ENCODE data around the gene RPP30.

Gene RPP30

GRCh38 chr10:90871766-90872647 is at the start of gene RPP30:
TSS of gene RPP30 (plus strand) at chr10:90871974. CDS start at chr10:90871987, 13 bp downstream.
- Histone ChIP-seq H3K27me3 (ENCODE audit: low read depth, low read length) (no peaks in the 10 kb centered on the region), H3K27ac (ENCODE audit: low read length) (peak within 1 kb of the TSS; percentile 50), H3K9me3 (ENCODE audit: control insufficient read depth in 1 of 2, low read length in 2 of 2) (peaks cover 0 to 5% of the 10 kb centered on the region in 2 donors), H3K4me3 (ENCODE audit: low read depth in 1 of 2, low read length in 2 of 2) (peak within 1 kb of the TSS; percentile 85 to 90), H3K36me3 (ENCODE audit: control insufficient read depth in 1 of 2, insufficient read depth in 2 of 2, low read length in 2 of 2) (peaks cover 11 to 16% of the 10 kb centered on the region in 2 donors), H3K4me1 (ENCODE audit: control insufficient read depth in 1 of 2, insufficient read depth in 2 of 2, low read length in 2 of 2) (peaks cover 0 to 18% of the 10 kb centered on the region in 2 donors)

GRCh38 chr10:90822508-90822907 is 49.3 kb upstream of the RPP30 start:
- no peak overlapping the region for H3K27ac ChIP-seq (ENCODE audit: low read length)
- no peaks in the 10 kb centered on the region for H3K4me1 ChIP-seq (ENCODE audit: control insufficient read depth in 1 of 2, insufficient read depth in 2 of 2, low read length in 2 of 2)
- H3K27me3 ChIP-seq (ENCODE audit: low read depth, low read length) = no peaks in the 10 kb centered on the region
- H3K9me3 ChIP-seq (ENCODE audit: control insufficient read depth in 1 of 2, low read length in 2 of 2) = no peaks in the 10 kb centered on the region
- H3K4me3 ChIP-seq (ENCODE audit: low read depth in 1 of 2, low read length in 2 of 2) = no peak overlapping the region
- H3K36me3 ChIP-seq (ENCODE audit: control insufficient read depth in 1 of 2, insufficient read depth in 2 of 2, low read length in 2 of 2) = no peaks in the 10 kb centered on the region

GRCh38 chr10:90832111-90832510 is 39.7 kb upstream of the RPP30 start:
- no peak overlapping the region for H3K27ac ChIP-seq (ENCODE audit: low read length)
- H3K4me1 ChIP-seq (ENCODE audit: control insufficient read depth in 1 of 2, insufficient read depth in 2 of 2, low read length in 2 of 2) = no peaks in the 10 kb centered on the region

GRCh38 chr10:90834326-90834725 is 37.4 kb upstream of the RPP30 start:
- no peak overlapping the region for H3K4me3 ChIP-seq (ENCODE audit: low read depth in 1 of 2, low read length in 2 of 2)
- no peaks in the 10 kb centered on the region for H3K4me1 ChIP-seq (ENCODE audit: control insufficient read depth in 1 of 2, insufficient read depth in 2 of 2, low read length in 2 of 2)
- no peaks in the 10 kb centered on the region for H3K27me3 ChIP-seq (ENCODE audit: low read depth, low read length)
- no peaks in the 10 kb centered on the region for H3K36me3 ChIP-seq (ENCODE audit: control insufficient read depth in 1 of 2, insufficient read depth in 2 of 2, low read length in 2 of 2)
- H3K27ac ChIP-seq (ENCODE audit: low read length) = no peak overlapping the region
- H3K9me3 ChIP-seq (ENCODE audit: control insufficient read depth in 1 of 2, low read length in 2 of 2) = no peaks in the 10 kb centered on the region

More at GRCh38 chr10:90832111-90832510, 39.7 kb upstream of the RPP30 start:
- H3K9me3 ChIP-seq (ENCODE audit: control insufficient read depth in 1 of 2, low read length in 2 of 2) = no peaks in the 10 kb centered on the region
- no peaks in the 10 kb centered on the region for H3K27me3 ChIP-seq (ENCODE audit: low read depth, low read length)
- H3K36me3 ChIP-seq (ENCODE audit: control insufficient read depth in 1 of 2, insufficient read depth in 2 of 2, low read length in 2 of 2) = no peaks in the 10 kb centered on the region
- no peak overlapping the region for H3K4me3 ChIP-seq (ENCODE audit: low read depth in 1 of 2, low read length in 2 of 2)

GRCh38 chr10:90837486-90837885 is 34.3 kb upstream of the RPP30 start:
- no peaks in the 10 kb centered on the region for H3K4me1 ChIP-seq (ENCODE audit: control insufficient read depth in 1 of 2, insufficient read depth in 2 of 2, low read length in 2 of 2)
- no peak overlapping the region for H3K27ac ChIP-seq (ENCODE audit: low read length)
- H3K36me3 ChIP-seq (ENCODE audit: control insufficient read depth in 1 of 2, insufficient read depth in 2 of 2, low read length in 2 of 2) = no peaks in the 10 kb centered on the region
- no peak overlapping the region for H3K4me3 ChIP-seq (ENCODE audit: low read depth in 1 of 2, low read length in 2 of 2)
- no peaks in the 10 kb centered on the region for H3K9me3 ChIP-seq (ENCODE audit: control insufficient read depth in 1 of 2, low read length in 2 of 2)
- no peaks in the 10 kb centered on the region for H3K27me3 ChIP-seq (ENCODE audit: low read depth, low read length)

- Histone ChIP-seq H3K27me3 (ENCODE audit: low read depth, low read length) (no peaks in the 10 kb centered on the region), H3K9me3 (ENCODE audit: control insufficient read depth in 1 of 2, low read length in 2 of 2) (no peaks in the 10 kb centered on the region), H3K4me1 (ENCODE audit: control insufficient read depth in 1 of 2, insufficient read depth in 2 of 2, low read length in 2 of 2) (no peaks in the 10 kb centered on the region), H3K27ac (ENCODE audit: low read length) (no peak overlapping the region), H3K36me3 (ENCODE audit: control insufficient read depth in 1 of 2, insufficient read depth in 2 of 2, low read length in 2 of 2) (no peaks in the 10 kb centered on the region), H3K4me3 (ENCODE audit: low read depth in 1 of 2, low read length in 2 of 2) (no peak overlapping the region)
These were observed 29.0 kb upstream of the RPP30 start for GRCh38 chr10:90842725-90843124.

- no peak overlapping the region for H3K4me3 ChIP-seq (ENCODE audit: low read depth in 1 of 2, low read length in 2 of 2)
- no peak overlapping the region for H3K27ac ChIP-seq (ENCODE audit: low read length)
- H3K27me3 ChIP-seq (ENCODE audit: low read depth, low read length) = no peaks in the 10 kb centered on the region
These were observed 26.0 kb upstream of the RPP30 start for GRCh38 chr10:90845726-90846125.

GRCh38 chr10:90846746-90847145 is 25.0 kb upstream of the RPP30 start:
- H3K4me1 ChIP-seq (ENCODE audit: control insufficient read depth in 1 of 2, insufficient read depth in 2 of 2, low read length in 2 of 2) = no peaks in the 10 kb centered on the region
- H3K4me3 ChIP-seq (ENCODE audit: low read depth in 1 of 2, low read length in 2 of 2) = no peak overlapping the region
- peaks cover 8 to 11% of the 10 kb centered on the region in 2 donors for H3K9me3 ChIP-seq (ENCODE audit: control insufficient read depth in 1 of 2, low read length in 2 of 2)
- H3K27me3 ChIP-seq (ENCODE audit: low read depth, low read length) = no peaks in the 10 kb centered on the region
- H3K27ac ChIP-seq (ENCODE audit: low read length) = no peak overlapping the region
- H3K36me3 ChIP-seq (ENCODE audit: control insufficient read depth in 1 of 2, insufficient read depth in 2 of 2, low read length in 2 of 2) = no peaks in the 10 kb centered on the region

More at GRCh38 chr10:90845726-90846125, 26.0 kb upstream of the RPP30 start:
- Histone ChIP-seq H3K9me3 (ENCODE audit: control insufficient read depth in 1 of 2, low read length in 2 of 2) (peaks cover 4 to 11% of the 10 kb centered on the region in 2 donors), H3K4me1 (ENCODE audit: control insufficient read depth in 1 of 2, insufficient read depth in 2 of 2, low read length in 2 of 2) (no peaks in the 10 kb centered on the region), H3K36me3 (ENCODE audit: control insufficient read depth in 1 of 2, insufficient read depth in 2 of 2, low read length in 2 of 2) (no peaks in the 10 kb centered on the region)

GRCh38 chr10:90847436-90847835 is 24.3 kb upstream of the RPP30 start:
- Histone ChIP-seq H3K27me3 (ENCODE audit: low read depth, low read length) (no peaks in the 10 kb centered on the region), H3K27ac (ENCODE audit: low read length) (no peak overlapping the region), H3K36me3 (ENCODE audit: control insufficient read depth in 1 of 2, insufficient read depth in 2 of 2, low read length in 2 of 2) (no peaks in the 10 kb centered on the region), H3K9me3 (ENCODE audit: control insufficient read depth in 1 of 2, low read length in 2 of 2) (peaks cover 8 to 11% of the 10 kb centered on the region in 2 donors), H3K4me1 (ENCODE audit: control insufficient read depth in 1 of 2, insufficient read depth in 2 of 2, low read length in 2 of 2) (no peaks in the 10 kb centered on the region), H3K4me3 (ENCODE audit: low read depth in 1 of 2, low read length in 2 of 2) (no peak overlapping the region)

- Histone ChIP-seq H3K27ac (ENCODE audit: low read length) (no peak overlapping the region), H3K27me3 (ENCODE audit: low read depth, low read length) (peaks cover 2% of the 10 kb centered on the region)
These were observed 21.6 kb upstream of the RPP30 start for GRCh38 chr10:90849956-90850749.

GRCh38 chr10:90855126-90855525 is 16.6 kb upstream of the RPP30 start:
- peaks cover 18% of the 10 kb centered on the region for H3K27me3 ChIP-seq (ENCODE audit: low read depth, low read length)
- no peaks in the 10 kb centered on the region for H3K36me3 ChIP-seq (ENCODE audit: control insufficient read depth in 1 of 2, insufficient read depth in 2 of 2, low read length in 2 of 2)
- H3K4me1 ChIP-seq (ENCODE audit: control insufficient read depth in 1 of 2, insufficient read depth in 2 of 2, low read length in 2 of 2) = peaks cover 0 to 11% of the 10 kb centered on the region in 2 donors

More at GRCh38 chr10:90849956-90850749, 21.6 kb upstream of the RPP30 start:
- no peak overlapping the region for H3K4me3 ChIP-seq (ENCODE audit: low read depth in 1 of 2, low read length in 2 of 2)
- peaks cover 8 to 11% of the 10 kb centered on the region in 2 donors for H3K9me3 ChIP-seq (ENCODE audit: control insufficient read depth in 1 of 2, low read length in 2 of 2)
- no peaks in the 10 kb centered on the region for H3K36me3 ChIP-seq (ENCODE audit: control insufficient read depth in 1 of 2, insufficient read depth in 2 of 2, low read length in 2 of 2)
- H3K4me1 ChIP-seq (ENCODE audit: control insufficient read depth in 1 of 2, insufficient read depth in 2 of 2, low read length in 2 of 2) = no peaks in the 10 kb centered on the region

More at GRCh38 chr10:90855126-90855525, 16.6 kb upstream of the RPP30 start:
- Histone ChIP-seq H3K9me3 (ENCODE audit: control insufficient read depth in 1 of 2, low read length in 2 of 2) (peaks cover 6% of the 10 kb centered on the region in 2 donors), H3K27ac (ENCODE audit: low read length) (no peak overlapping the region), H3K4me3 (ENCODE audit: low read depth in 1 of 2, low read length in 2 of 2) (no peak overlapping the region)
